GM18520 (cell line): ENCODE results near the gene ZFP36.
A peak's percentile ranks its signal among the peaks of the same experiment; 100 is the strongest.

Experiments used
- ATAC-seq: cut with Tn5 transposase; IDR thresholded peaks from one replicate; pipeline ENCODE4 v1.9.1; 2021; ENCODE audit not compliant: unreplicated experiment

Gene ZFP36

GRCh38 chr19:39384839-39385568 lies 21.6 kb upstream of the ZFP36 start:
- no peak for ATAC-seq

GRCh38 chr19:39385629-39386411 lies 20.8 kb upstream of the ZFP36 start:
- no peak for ATAC-seq

GRCh38 chr19:39386557-39386956 lies 20.1 kb upstream of the ZFP36 start:
- ATAC-seq, result no peak

GRCh38 chr19:39388657-39389056 lies 18.0 kb upstream of the ZFP36 start:
- no peak for ATAC-seq

GRCh38 chr19:39389631-39390414 lies 16.8 kb upstream of the ZFP36 start:
- no peak for ATAC-seq

GRCh38 chr19:39390451-39390750 lies 16.2 kb upstream of the ZFP36 start:
- ATAC-seq, result no peak

- ATAC-seq, result peak; percentile 96
Observed at GRCh38 chr19:39390751-39391437, 15.8 kb upstream of the ZFP36 start, which contains the start of the genes MED29 and PAF1. Gene MED29 (plus strand): TSS chr19:39391378. CDS start chr19:39391423, 45 bp downstream. Gene PAF1 (minus strand): TSS chr19:39391106. CDS start chr19:39390864, 242 bp downstream.

- peak; percentile 27 for ATAC-seq
Observed at GRCh38 chr19:39397360-39398296, 9.0 kb upstream of the ZFP36 start.

- ATAC-seq, result no peak
Observed at GRCh38 chr19:39398297-39398864, 8.3 kb upstream of the ZFP36 start.

GRCh38 chr19:39399668-39400050 lies 7.0 kb upstream of the ZFP36 start:
- no peak for ATAC-seq

GRCh38 chr19:39400061-39400460 lies 6.6 kb upstream of the ZFP36 start:
- ATAC-seq, result no peak

- ATAC-seq, result no peak
Observed at GRCh38 chr19:39401070-39401548, 5.5 kb upstream of the ZFP36 start.

GRCh38 chr19:39401549-39402345 lies 4.9 kb upstream of the ZFP36 start:
- ATAC-seq, result no peak

GRCh38 chr19:39402346-39403300 lies 4.0 kb upstream of the ZFP36 start:
- ATAC-seq, result peak; percentile 14

GRCh38 chr19:39403331-39404312 lies 3.0 kb upstream of the ZFP36 start:
- no peak for ATAC-seq

- no peak for ATAC-seq
Observed at GRCh38 chr19:39405261-39405957, 1.2 kb upstream of the ZFP36 start.
